KOPT-K1 (cell line): ENCODE measurements around the gene GRIN3A.

ENCODE experiments used
- H3K27ac ChIP-seq: fragments of 200-600 bp; sonication (generic); 2 replicates; pipeline ENCODE4 v1.5.1; 2016; ENCODE audit warnings: antibody characterized with exemption, mild to moderate bottlenecking, low read depth, low read length; ENCODE audit not compliant: poor library complexity, severe bottlenecking
- H3K36me3 ChIP-seq: fragments of 200-600 bp; sonication (generic); 2 replicates; pipeline ENCODE4 v1.5.1; 2017; ENCODE audit warnings: antibody characterized with exemption, mild to moderate bottlenecking, low read length, moderate library complexity; ENCODE audit not compliant: insufficient read depth
- H3K9me3 ChIP-seq: fragments of 200-600 bp; sonication (generic); 2 replicates; pipeline ENCODE4 v1.5.1; 2017; ENCODE audit warnings: antibody characterized with exemption, low read length, mild to moderate bottlenecking; ENCODE audit not compliant: insufficient read depth, poor library complexity, severe bottlenecking

GRIN3A gene

GRCh38 chr9:101718192-101718591 is 20.3 kb downstream of the GRIN3A start:
- H3K9me3 ChIP-seq, result no peaks in the 10 kb centered on the region
- H3K36me3 ChIP-seq, result no peaks in the 10 kb centered on the region
- no peak overlapping the region for H3K27ac ChIP-seq

GRCh38 chr9:101716629-101717028 is 21.8 kb downstream of the GRIN3A start:
- Histone ChIP-seq H3K27ac (no peak overlapping the region), H3K36me3 (no peaks in the 10 kb centered on the region), H3K9me3 (no peaks in the 10 kb centered on the region)

- H3K36me3 ChIP-seq, result no peaks in the 10 kb centered on the region
- no peak overlapping the region for H3K27ac ChIP-seq
- no peaks in the 10 kb centered on the region for H3K9me3 ChIP-seq
Observed at GRCh38 chr9:101711330-101711941, 27.0 kb downstream of the GRIN3A start.

- Histone ChIP-seq H3K9me3 (no peaks in the 10 kb centered on the region), H3K27ac (no peak overlapping the region), H3K36me3 (no peaks in the 10 kb centered on the region)
Observed at GRCh38 chr9:101708855-101709254, 29.6 kb downstream of the GRIN3A start.

- no peaks in the 10 kb centered on the region for H3K36me3 ChIP-seq
- no peak overlapping the region for H3K27ac ChIP-seq
- no peaks in the 10 kb centered on the region for H3K9me3 ChIP-seq
Observed at GRCh38 chr9:101707721-101708120, 30.7 kb downstream of the GRIN3A start.

- Histone ChIP-seq H3K9me3 (no peaks in the 10 kb centered on the region), H3K36me3 (no peaks in the 10 kb centered on the region), H3K27ac (no peak overlapping the region)
Observed at GRCh38 chr9:101706997-101707396, 31.4 kb downstream of the GRIN3A start.

- Histone ChIP-seq H3K36me3 (no peaks in the 10 kb centered on the region), H3K9me3 (no peaks in the 10 kb centered on the region), H3K27ac (no peak overlapping the region)
Observed at GRCh38 chr9:101706261-101706798, 32.1 kb downstream of the GRIN3A start.

GRCh38 chr9:101705135-101705661 is 33.2 kb downstream of the GRIN3A start:
- H3K27ac ChIP-seq, result no peak overlapping the region
- H3K9me3 ChIP-seq, result no peaks in the 10 kb centered on the region
- H3K36me3 ChIP-seq, result no peaks in the 10 kb centered on the region

GRCh38 chr9:101702257-101702656 is 36.2 kb downstream of the GRIN3A start:
- Histone ChIP-seq H3K9me3 (no peaks in the 10 kb centered on the region), H3K27ac (no peak overlapping the region), H3K36me3 (no peaks in the 10 kb centered on the region)

- Histone ChIP-seq H3K9me3 (no peaks in the 10 kb centered on the region), H3K27ac (no peak overlapping the region)
Observed at GRCh38 chr9:101693546-101694336, 44.7 kb downstream of the GRIN3A start.

GRCh38 chr9:101691657-101692056 is 46.8 kb downstream of the GRIN3A start:
- Histone ChIP-seq H3K9me3 (no peaks in the 10 kb centered on the region), H3K36me3 (no peaks in the 10 kb centered on the region), H3K27ac (no peak overlapping the region)

More at GRCh38 chr9:101693546-101694336, 44.7 kb downstream of the GRIN3A start:
- H3K36me3 ChIP-seq, result no peaks in the 10 kb centered on the region

GRCh38 chr9:101689039-101689438 is 49.4 kb downstream of the GRIN3A start:
- no peak overlapping the region for H3K27ac ChIP-seq

GRCh38 chr9:101684665-101685064 is 53.8 kb downstream of the GRIN3A start:
- Histone ChIP-seq H3K36me3 (no peaks in the 10 kb centered on the region), H3K27ac (no peak overlapping the region)

More at GRCh38 chr9:101689039-101689438, 49.4 kb downstream of the GRIN3A start:
- Histone ChIP-seq H3K36me3 (no peaks in the 10 kb centered on the region), H3K9me3 (no peaks in the 10 kb centered on the region)

GRCh38 chr9:101683236-101683635 is 55.2 kb downstream of the GRIN3A start:
- H3K36me3 ChIP-seq, result no peaks in the 10 kb centered on the region
- no peak overlapping the region for H3K27ac ChIP-seq
- no peaks in the 10 kb centered on the region for H3K9me3 ChIP-seq

More at GRCh38 chr9:101684665-101685064, 53.8 kb downstream of the GRIN3A start:
- H3K9me3 ChIP-seq, result no peaks in the 10 kb centered on the region

- no peaks in the 10 kb centered on the region for H3K9me3 ChIP-seq
- H3K27ac ChIP-seq, result no peak overlapping the region
- H3K36me3 ChIP-seq, result no peaks in the 10 kb centered on the region
Observed at GRCh38 chr9:101677861-101678260, 60.6 kb downstream of the GRIN3A start.
